Coronary artery (tissue), 2 donors: ENCODE measurements around the gene ST14.
"Not testable (repeated sequence)": the region's sequence is repeated elsewhere in the genome, so short reads cannot be mapped to it uniquely, and the experiment has no call there.

Experiments
- DNase-seq: peaks from one replicate; pipeline ENCODE4 v3.0.0-alpha.2; 2017; ENCODE audit warnings: low spot score
- H3K27ac ChIP-seq, 2 donors: fragments of 200-600 bp; sonication (generic); one replicate each; pipeline ENCODE4 v1.5.1; 2016 to 2019
- H3K4me3 ChIP-seq: fragments of 200-600 bp; sonication (generic); 2 replicates; pipeline ENCODE4 v1.5.1; 2016; ENCODE audit warnings: mild to moderate bottlenecking, moderate library complexity
- TF ChIP-seq, protein P1 (sequence below): fragments of 200-600 bp; sonication (generic); IDR thresholded peaks from one replicate; pipeline ENCODE4 v1.5.1; 2019; ENCODE audit warnings: antibody characterized with exemption

Gene ST14

DNA sequence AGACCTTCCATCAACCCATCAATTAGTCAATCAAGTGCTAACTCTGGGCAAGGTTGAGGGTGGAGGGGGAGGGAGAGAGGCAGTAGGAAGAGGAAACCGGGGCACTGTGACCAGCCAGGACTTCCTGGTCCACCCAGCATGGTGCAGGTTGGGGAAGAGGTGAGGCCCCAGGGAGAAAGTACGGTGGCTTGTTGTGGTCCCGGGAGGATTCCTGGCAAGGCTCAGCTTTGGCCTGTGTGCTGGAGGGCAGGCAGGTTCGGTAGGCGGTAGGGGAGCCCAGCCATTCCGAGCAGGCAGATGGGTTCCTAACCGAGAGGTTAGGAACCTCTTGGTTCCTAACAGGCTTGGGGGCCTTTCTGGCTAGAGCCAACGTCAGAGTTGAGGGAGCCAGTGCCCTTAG lies 10.8 kb downstream of the ST14 start:
- TF ChIP-seq, protein P1, sequence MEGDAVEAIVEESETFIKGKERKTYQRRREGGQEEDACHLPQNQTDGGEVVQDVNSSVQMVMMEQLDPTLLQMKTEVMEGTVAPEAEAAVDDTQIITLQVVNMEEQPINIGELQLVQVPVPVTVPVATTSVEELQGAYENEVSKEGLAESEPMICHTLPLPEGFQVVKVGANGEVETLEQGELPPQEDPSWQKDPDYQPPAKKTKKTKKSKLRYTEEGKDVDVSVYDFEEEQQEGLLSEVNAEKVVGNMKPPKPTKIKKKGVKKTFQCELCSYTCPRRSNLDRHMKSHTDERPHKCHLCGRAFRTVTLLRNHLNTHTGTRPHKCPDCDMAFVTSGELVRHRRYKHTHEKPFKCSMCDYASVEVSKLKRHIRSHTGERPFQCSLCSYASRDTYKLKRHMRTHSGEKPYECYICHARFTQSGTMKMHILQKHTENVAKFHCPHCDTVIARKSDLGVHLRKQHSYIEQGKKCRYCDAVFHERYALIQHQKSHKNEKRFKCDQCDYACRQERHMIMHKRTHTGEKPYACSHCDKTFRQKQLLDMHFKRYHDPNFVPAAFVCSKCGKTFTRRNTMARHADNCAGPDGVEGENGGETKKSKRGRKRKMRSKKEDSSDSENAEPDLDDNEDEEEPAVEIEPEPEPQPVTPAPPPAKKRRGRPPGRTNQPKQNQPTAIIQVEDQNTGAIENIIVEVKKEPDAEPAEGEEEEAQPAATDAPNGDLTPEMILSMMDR = no peak
- no peak for DNase-seq
- Histone ChIP-seq H3K27ac (no peak overlapping the region), H3K4me3 (no peak overlapping the region)

GRCh38 chr11:130171534-130171933 lies 12.0 kb downstream of the ST14 start:
- no peak for DNase-seq
- Histone ChIP-seq H3K4me3 (no peak overlapping the region), H3K27ac (no peak overlapping the region)
- TF ChIP-seq, protein P1 = no peak

GRCh38 chr11:130172001-130172400 lies 12.4 kb downstream of the ST14 start:
- not testable (repeated sequence) for H3K4me3 ChIP-seq, DNase-seq, H3K27ac ChIP-seq

DNA sequence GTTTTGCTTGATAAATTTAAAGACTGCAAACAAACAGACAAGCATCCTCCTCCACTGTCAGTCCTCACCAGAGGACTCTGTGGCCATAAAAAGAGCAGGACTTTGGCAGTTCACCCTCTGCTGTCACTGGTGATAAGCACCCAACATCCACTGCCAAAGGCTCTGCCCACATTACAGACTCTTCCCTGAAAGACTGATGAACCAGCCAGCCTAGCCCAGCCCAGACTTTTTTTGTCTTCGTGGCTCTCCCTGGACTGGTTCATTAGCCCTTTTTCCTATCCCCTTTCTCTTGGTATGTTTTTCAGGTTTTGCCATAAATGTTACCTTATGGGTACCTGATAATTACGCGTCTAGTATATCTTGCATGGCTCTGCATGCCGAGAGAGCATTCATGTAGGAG lies 15.1 kb downstream of the ST14 start:
- TF ChIP-seq, protein P1 = no peak
- Histone ChIP-seq H3K27ac (no peak overlapping the region), H3K4me3 (no peak overlapping the region)
- no peak for DNase-seq

DNA sequence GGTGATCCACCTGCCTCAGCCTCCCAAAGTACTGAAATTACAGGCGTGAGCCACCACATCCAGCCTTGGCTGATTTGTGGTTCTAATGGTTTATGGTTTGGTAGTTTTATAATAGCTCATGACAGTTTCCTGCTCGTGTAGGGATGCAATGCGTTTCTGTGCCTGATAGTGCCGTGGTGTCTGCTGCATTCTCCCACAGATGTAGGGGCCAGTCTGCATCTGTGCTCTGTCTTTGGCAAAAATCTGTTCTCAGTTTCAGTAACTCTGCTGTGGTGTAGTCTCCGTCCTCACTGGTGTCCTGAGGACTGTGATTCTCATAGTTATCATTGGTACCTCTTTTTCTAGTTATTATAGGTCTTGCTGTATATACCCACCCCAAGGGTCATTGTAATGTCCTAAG lies 16.3 kb downstream of the ST14 start:
- Histone ChIP-seq H3K27ac (no peak overlapping the region), H3K4me3 (no peak overlapping the region)
- DNase-seq = no peak
- TF ChIP-seq, protein P1 = no peak

GRCh38 chr11:130177782-130178181 lies 18.2 kb downstream of the ST14 start:
- no peak overlapping the region for H3K27ac ChIP-seq
- no peak overlapping the region for H3K4me3 ChIP-seq
- DNase-seq = no peak
- TF ChIP-seq, protein P1 = no peak

- TF ChIP-seq, protein P1 = no peak
- no peak for DNase-seq
- H3K4me3 ChIP-seq = no peak overlapping the region
- no peak overlapping the region for H3K27ac ChIP-seq
These were observed 19.1 kb downstream of the ST14 start for GRCh38 chr11:130178441-130179339.
